Measurements from ENCODE around the gene OMA1. TPM values are rescaled to one million over a fixed set of nuclear protein-coding genes. Genes with fewer than 3 reads are reported as not detected.
"Not testable (repeated sequence)": the region's sequence is repeated elsewhere in the genome, so short reads cannot be mapped to it uniquely, and the experiment has no call there.

Gene OMA1
- total RNA-seq, 2 experiments from 2014 or later: 12.0 to 13.0 TPM

DNA sequence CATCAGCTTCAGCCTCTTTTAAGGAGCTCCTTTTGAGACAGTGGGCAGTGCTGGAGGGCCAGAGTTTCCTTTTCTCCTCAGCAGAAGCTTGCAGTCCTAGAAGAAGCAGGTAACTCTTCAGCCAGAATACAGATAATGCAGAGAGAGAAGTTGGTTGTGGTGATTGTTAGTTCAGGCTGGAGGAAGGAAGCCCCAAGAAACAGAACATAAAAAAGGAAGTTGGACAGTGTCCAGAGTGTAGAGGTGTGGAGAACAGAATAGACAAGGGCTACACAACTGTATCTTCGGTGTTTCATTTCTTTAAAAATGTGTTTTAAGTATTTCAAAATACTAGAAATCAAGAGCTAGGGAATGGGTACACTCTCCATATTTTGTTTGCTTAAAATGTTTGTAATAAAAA, 37.0 kb upstream of the OMA1 start:
- intact Hi-C loops (cut with micrococcal nuclease): no loop called here
- no peaks in the 10 kb centered on the region for H3K36me3 Mint-ChIP-seq
- DNase-seq: no peak
- H3K9me3 Mint-ChIP-seq: no peaks in the 10 kb centered on the region
- ChIA-PET CTCF (interaction anchor here (0.7 to 3.1 kb wide), 3 partner anchors 37 to 69 kb away, joined by 3 to 11 read pairs (median 4); partner anchors contain the start of gene OMA1), POLR2A (no interaction called here)
- no peak overlapping the region for H3K27ac Mint-ChIP-seq
- H3K4me1 Mint-ChIP-seq (ENCODE audit: low read depth): peaks cover 18% of the 10 kb centered on the region
- H3K27me3 Mint-ChIP-seq: peaks cover 50% of the 10 kb centered on the region
- H3K4me3 Mint-ChIP-seq: no peak overlapping the region

DNA sequence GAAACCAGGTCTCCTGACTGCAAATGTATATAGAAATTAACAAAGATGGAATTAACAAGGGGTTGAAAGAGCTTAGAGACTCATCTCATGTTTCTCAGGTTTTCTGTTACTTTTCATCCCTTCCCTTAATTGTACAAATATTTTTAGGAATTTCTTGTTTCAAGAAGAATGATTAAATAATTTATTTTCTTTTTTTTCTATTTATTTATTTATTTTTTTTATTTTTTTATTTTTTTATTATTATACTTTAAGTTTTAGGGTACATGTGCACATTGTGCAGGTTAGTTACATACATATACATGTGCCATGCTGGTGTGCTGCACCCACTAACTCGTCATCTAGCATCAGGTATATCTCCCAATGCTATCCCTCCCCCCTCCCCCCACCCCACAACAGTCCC, 35.6 kb upstream of the OMA1 start:
- H3K27ac Mint-ChIP-seq; DNase-seq; H3K9me3 Mint-ChIP-seq; POLR2A ChIA-PET; H3K36me3 Mint-ChIP-seq; intact Hi-C loops (cut with micrococcal nuclease); CTCF ChIA-PET; H3K4me3 Mint-ChIP-seq: not testable (repeated sequence)
- peaks cover 29% of the 10 kb centered on the region for H3K4me1 Mint-ChIP-seq (ENCODE audit: low read depth)
- H3K27me3 Mint-ChIP-seq: peaks cover 58% of the 10 kb centered on the region

DNA sequence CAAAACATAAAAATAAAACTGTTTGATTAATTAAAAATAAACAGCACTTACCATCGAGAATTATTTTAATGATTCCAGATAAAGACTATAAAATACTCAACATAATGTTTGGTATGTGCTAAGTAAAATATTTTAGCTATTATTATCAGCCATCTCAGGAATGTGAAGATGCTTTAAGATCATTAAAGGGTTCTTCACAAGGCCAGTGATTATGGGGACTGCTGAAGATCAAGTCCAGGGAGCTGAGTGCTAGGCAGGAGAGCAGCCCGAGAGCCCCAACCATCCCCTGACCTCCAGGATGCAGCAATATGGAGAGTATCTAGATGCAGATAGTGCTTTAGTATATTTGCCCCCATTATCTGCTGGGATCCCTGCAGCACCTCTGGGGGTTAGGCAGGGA, 35.1 kb upstream of the OMA1 start:
- CTCF ChIA-PET: no interaction called here

DNA sequence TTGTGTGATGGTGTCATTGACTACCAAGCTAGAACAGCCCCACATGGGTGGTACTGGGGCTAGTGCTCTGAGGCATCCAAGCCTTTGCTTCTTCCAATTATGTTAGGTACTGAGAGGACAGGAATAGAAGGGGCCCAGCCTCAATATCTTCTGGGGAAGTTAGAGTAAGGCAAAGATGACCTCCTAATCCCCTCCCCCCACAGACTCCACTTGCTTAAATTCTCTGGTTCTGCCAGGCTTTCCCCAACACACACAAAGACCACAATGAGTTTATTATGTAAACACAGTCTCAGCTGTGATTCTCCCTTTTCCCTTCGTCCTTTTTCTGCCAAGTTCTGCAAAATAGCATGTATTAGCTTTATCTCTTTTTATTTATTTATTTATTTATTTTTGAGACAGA, 33.7 kb upstream of the OMA1 start:
- H3K27ac Mint-ChIP-seq: no peak overlapping the region
- H3K4me3 Mint-ChIP-seq: no peak overlapping the region
- CTCF ChIA-PET: no interaction called here
- H3K9me3 Mint-ChIP-seq: no peaks in the 10 kb centered on the region
- H3K4me1 Mint-ChIP-seq (ENCODE audit: low read depth): peaks cover 40% of the 10 kb centered on the region
- POLR2A ChIA-PET: no interaction called here
- H3K36me3 Mint-ChIP-seq: no peaks in the 10 kb centered on the region
- DNase-seq: no peak
- intact Hi-C loops (cut with micrococcal nuclease): no loop called here
- peaks cover 58% of the 10 kb centered on the region for H3K27me3 Mint-ChIP-seq

More for the DNA sequence above, 35.1 kb upstream of the OMA1 start:
- no peak for DNase-seq
- no peak overlapping the region for H3K27ac Mint-ChIP-seq
- H3K4me3 Mint-ChIP-seq: no peak overlapping the region
- peaks cover 57% of the 10 kb centered on the region for H3K27me3 Mint-ChIP-seq
- H3K36me3 Mint-ChIP-seq: no peaks in the 10 kb centered on the region
- intact Hi-C loops (cut with micrococcal nuclease): no loop called here
- peaks cover 30% of the 10 kb centered on the region for H3K4me1 Mint-ChIP-seq (ENCODE audit: low read depth)
- POLR2A ChIA-PET: no interaction called here
- H3K9me3 Mint-ChIP-seq: no peaks in the 10 kb centered on the region

DNA sequence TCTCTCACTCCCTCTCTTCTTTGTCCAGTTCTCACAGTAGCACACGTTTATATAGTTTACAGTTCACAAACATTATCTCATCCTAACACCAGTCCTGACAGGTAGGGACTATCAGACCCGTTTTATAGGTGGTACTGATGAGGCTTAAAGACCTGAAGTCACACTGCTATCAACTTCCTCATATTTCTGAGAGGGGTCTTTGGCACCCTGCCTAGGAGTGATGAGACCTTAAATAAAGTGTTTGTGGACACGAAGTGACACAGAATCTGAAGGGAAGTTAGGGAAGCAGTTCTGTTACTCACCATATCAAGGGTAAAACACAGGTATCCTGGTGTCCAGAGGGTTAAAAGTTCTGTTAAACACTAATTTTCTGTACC, 31.1 kb upstream of the OMA1 start:
- intact Hi-C loops (cut with micrococcal nuclease): no loop called here
- H3K27ac Mint-ChIP-seq: no peak overlapping the region
- H3K36me3 Mint-ChIP-seq: no peaks in the 10 kb centered on the region
- peaks cover 48% of the 10 kb centered on the region for H3K27me3 Mint-ChIP-seq
- POLR2A ChIA-PET: no interaction called here
- no peaks in the 10 kb centered on the region for H3K9me3 Mint-ChIP-seq
- no peak for DNase-seq
- H3K4me3 Mint-ChIP-seq: no peak overlapping the region
- peaks cover 42% of the 10 kb centered on the region for H3K4me1 Mint-ChIP-seq (ENCODE audit: low read depth)
- CTCF ChIA-PET: no interaction called here

DNA sequence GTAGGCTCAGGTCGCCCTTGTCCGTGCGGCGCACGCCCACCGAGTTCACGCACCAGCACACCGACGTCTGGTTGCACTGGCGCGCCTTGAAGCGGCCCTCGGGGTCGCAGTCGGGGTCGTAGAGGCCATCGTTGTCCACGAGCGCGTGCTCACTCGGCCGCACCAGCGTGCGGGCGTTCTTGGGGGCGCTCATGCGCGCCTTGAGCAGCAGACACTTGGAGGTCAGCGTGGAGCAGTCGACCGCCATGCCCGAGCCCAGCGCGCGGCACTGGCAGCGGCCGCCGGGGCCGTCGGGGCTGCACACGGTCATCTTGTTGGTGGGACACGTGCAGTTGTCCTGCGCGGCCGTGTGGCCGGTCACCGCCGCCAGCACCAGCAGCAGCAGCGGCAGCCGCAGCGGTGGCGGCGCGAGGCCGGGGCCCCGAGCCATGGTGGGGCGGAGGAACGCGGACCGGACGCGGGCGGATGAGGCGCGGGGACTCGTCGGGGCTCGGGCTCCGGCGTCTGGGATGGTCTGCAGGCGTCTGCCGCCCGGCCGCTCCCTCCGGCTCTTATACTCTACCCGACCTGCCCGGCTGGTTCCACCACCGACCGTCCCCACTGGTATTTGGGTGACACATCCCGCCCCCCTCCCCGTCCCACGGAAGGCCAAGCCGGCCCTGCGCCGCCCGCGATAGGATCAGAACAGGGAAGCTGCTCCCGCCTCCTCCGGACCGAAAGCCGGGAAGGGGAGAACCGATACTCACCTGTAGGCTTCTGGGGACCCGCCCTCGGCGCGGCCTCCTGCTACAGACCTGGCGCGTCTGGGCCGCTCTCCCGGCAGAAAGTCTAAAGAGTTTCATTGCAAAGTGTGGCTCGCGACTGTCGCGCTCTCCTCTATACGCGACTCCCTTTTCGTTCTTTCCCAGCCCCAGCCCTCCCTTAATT, 30.5 kb upstream of the OMA1 start, which contains the start of gene TACSTD2:
Gene TACSTD2 (minus strand): TSS at position 526 of the 927 bp plus-strand sequence. CDS start 96 bp downstream, at position 430.
- H3K27ac Mint-ChIP-seq: no peak within 1 kb of the TSS
- intact Hi-C loops (cut with micrococcal nuclease): no loop called here
- no peaks in the 10 kb centered on the region for H3K9me3 Mint-ChIP-seq
- H3K4me1 Mint-ChIP-seq (ENCODE audit: low read depth): peaks cover 42% of the 10 kb centered on the region
- peaks cover 53% of the 10 kb centered on the region for H3K27me3 Mint-ChIP-seq
- no peak for DNase-seq
- no peaks in the 10 kb centered on the region for H3K36me3 Mint-ChIP-seq
- POLR2A ChIA-PET: no interaction called here
- CTCF ChIA-PET: no interaction called here
- H3K4me3 Mint-ChIP-seq: peak within 1 kb of the TSS; percentile 57

DNA sequence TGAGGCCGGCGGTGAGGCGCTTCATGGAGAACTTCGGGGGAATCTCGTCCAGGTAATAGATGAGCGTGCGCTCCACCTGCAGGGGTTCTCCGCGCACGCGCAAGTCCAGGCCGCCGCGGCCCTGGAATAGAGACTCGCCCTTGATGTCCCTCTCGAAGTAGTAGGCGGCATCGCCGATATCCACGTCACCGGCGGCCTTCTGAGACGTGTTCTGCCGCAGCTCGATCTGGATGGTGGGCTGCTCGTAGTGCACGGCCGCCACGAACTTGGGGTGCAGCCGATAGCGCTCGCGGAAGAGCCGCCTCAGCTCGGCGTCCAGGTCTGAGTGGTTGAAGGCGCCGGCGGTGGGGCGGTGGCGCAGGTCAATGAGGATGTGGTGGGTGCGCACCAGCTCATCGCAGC, 29.8 kb upstream of the OMA1 start:
- H3K9me3 Mint-ChIP-seq: no peaks in the 10 kb centered on the region
- no peak overlapping the region for H3K27ac Mint-ChIP-seq
- POLR2A ChIA-PET: no interaction called here
- DNase-seq: peak; percentile 15
- H3K4me3 Mint-ChIP-seq: peak overlapping the region; percentile 57
- CTCF ChIA-PET: no interaction called here
- intact Hi-C loops (cut with micrococcal nuclease): no loop called here
- peaks cover 42% of the 10 kb centered on the region for H3K4me1 Mint-ChIP-seq (ENCODE audit: low read depth)
- no peaks in the 10 kb centered on the region for H3K36me3 Mint-ChIP-seq
- peaks cover 58% of the 10 kb centered on the region for H3K27me3 Mint-ChIP-seq

DNA sequence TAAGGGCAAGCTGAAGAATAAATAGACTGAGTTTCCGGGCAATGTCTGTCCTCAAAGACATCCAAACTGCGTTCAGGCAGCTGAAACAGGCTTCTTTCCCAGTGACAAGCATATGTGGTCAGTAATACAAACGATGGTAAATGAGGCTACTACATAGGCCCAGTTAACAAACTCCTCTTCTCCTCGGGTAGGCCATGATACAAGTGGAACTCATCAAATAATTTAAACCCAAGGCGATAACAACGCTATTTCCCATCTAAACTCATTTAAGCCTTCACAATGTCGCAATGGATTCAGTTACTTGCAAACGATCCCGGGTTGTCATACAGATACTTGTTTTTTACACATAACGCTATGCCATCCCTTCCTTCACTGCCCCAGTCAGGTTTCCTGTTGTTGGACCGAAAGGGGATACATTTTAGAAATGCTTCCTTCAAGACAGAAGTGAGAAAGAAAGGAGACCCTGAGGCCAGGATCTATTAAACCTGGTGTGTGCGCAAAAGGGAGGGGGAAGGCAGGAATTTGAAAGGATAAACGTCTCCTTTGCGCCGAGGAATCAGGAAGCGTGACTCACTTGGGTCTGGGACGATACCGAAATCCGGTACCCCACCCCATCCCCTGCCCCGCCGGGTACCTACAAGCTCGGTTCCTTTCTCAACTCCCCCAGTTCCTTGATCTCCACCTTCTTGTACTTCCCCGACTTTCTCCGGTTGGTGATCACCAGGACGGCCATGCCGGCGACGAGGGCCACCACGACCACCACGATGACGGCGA, 29.2 kb upstream of the OMA1 start:
- Mint-ChIP-seq H3K9me3 (no peaks in the 10 kb centered on the region), H3K27me3 (peaks cover 56% of the 10 kb centered on the region), H3K4me1 (ENCODE audit: low read depth) (peaks cover 42% of the 10 kb centered on the region), H3K27ac (no peak overlapping the region), H3K36me3 (no peaks in the 10 kb centered on the region), H3K4me3 (peak overlapping the region; percentile 57)
- ChIA-PET POLR2A (no interaction called here), CTCF (no interaction called here)
- intact Hi-C loops (cut with micrococcal nuclease): no loop called here
- no peak for DNase-seq

DNA sequence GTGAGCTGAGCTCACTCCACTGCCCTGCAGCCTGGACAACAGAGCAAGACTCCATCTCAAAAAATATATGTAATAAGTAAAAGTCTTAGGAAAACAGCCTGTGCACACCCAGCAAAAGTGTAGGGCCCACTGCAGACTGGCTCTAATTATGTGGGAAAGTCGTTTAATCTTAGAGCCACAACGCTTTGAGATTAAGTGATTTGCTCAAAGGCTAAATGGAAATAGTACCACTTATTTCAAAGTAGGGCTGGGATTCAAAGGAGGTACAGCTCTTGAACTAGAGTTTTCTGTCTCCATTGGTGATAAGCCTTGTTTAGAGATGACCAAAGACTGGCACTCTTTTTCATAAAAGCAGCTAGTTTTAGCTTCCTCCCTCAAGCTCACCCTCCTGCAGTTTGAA, 28.3 kb upstream of the OMA1 start:
- H3K9me3 Mint-ChIP-seq: no peaks in the 10 kb centered on the region
- no peak overlapping the region for H3K4me3 Mint-ChIP-seq
- intact Hi-C loops (cut with micrococcal nuclease): no loop called here
- no peak for DNase-seq
- POLR2A ChIA-PET: no interaction called here
- H3K27ac Mint-ChIP-seq: no peak overlapping the region
- peaks cover 60% of the 10 kb centered on the region for H3K27me3 Mint-ChIP-seq
- CTCF ChIA-PET: interaction anchor here (1.3 kb wide), 1 partner anchor 28 kb away, joined by 4 read pairs; the partner anchor contains the start of gene OMA1
- H3K36me3 Mint-ChIP-seq: no peaks in the 10 kb centered on the region
- H3K4me1 Mint-ChIP-seq (ENCODE audit: low read depth): peaks cover 42% of the 10 kb centered on the region

DNA sequence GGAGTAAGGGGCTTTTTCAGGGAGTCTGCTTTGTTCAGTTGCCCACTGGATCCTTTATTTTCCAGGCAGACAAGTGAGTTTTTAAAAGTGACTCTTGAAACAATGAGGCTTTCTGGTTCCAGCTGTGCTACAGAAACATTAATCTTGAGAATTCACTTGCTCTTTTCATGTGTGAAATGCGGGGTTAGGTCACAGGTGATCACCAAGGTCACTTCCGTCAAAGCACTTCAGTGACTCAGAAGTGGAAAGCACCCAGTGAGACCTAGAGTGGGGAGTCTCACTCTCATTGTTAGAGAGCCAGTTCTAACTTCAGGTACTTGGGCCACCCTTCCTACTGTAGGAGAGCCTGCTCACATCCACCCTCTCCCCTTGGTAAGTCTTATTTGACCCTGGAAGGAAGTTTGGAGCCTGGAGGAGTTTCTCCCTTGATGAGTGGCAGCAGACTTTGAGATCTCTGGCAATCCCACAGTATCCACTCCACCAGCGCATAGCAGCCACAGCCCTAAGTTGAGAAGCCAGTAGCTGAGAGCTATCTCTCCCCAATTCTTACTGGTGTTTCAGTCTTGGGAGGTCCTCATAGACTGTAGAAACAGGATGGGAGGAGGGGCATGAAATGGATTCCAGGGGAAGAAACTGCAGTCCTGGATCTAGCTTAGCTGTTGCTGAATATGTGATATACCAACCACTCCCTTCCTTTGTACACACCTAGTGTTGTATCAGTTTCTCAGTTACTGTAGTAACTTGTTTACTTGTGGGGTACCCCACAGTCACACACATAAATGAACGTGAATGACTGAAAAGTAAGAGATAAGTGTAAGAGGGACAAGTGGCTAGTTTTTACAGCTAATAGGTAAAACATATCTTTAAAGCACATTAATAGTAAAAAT, 27.4 kb upstream of the OMA1 start:
- intact Hi-C loops (cut with micrococcal nuclease): loop anchor here (1.0 to 2.0 kb wide), 4 partner anchors 10 to 79 kb away; partner anchors contain the start of gene OMA1
- H3K27me3 Mint-ChIP-seq: peaks cover 57% of the 10 kb centered on the region
- ChIA-PET CTCF (interaction anchor here (1.1 to 1.3 kb wide), 2 partner anchors 10 to 28 kb away, joined by 3 to 4 read pairs; partner anchors contain the start of gene OMA1), POLR2A (interaction anchor here (0.7 to 1.0 kb wide), 2 partner anchors 11 to 50 kb away, joined by 3 read pairs; no protein-coding TSS in a partner anchor)
- H3K27ac Mint-ChIP-seq: peak overlapping the region; percentile 43
- no peaks in the 10 kb centered on the region for H3K36me3 Mint-ChIP-seq
- peak; percentile 78 for DNase-seq
- H3K9me3 Mint-ChIP-seq: no peaks in the 10 kb centered on the region
- H3K4me3 Mint-ChIP-seq: no peak overlapping the region
- peaks cover 40% of the 10 kb centered on the region for H3K4me1 Mint-ChIP-seq (ENCODE audit: low read depth)

DNA sequence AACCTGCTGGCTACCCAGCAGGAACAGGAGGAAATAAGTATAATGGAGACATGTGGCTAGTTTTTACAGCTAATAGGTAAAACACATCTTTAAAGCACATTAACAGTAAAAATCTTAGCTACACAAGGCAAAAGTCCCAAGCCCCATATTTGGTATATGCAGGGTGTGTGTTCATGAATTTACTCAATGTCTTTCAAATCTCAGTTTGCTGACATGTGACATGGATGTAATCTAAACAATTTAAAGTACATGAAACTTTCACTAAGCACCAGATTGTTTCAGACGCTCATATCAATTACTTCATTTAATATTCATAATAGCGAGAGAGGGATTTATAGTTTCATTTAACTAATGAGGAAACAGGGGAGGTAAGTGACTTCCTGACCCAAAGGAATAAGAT, 26.6 kb upstream of the OMA1 start:
- Mint-ChIP-seq H3K4me1 (ENCODE audit: low read depth) (peaks cover 38% of the 10 kb centered on the region), H3K9me3 (no peaks in the 10 kb centered on the region), H3K36me3 (no peaks in the 10 kb centered on the region), H3K27ac (no peak overlapping the region), H3K27me3 (peaks cover 61% of the 10 kb centered on the region), H3K4me3 (no peak overlapping the region)
- POLR2A ChIA-PET: interaction anchor here (1.0 kb wide), 1 partner anchor 49 kb away, joined by 3 read pairs; no protein-coding TSS in a partner anchor
- CTCF ChIA-PET: interaction anchor here (1.1 kb wide), 1 partner anchor 11 kb away, joined by 3 read pairs; no protein-coding TSS in a partner anchor
- intact Hi-C loops (cut with micrococcal nuclease): loop anchor here (1.0 to 2.0 kb wide), 4 partner anchors 11 to 80 kb away; partner anchors contain the start of gene OMA1
- no peak for DNase-seq
